NB4 (cell line): ENCODE measurements around the gene MYORG.

Experiments used
- CTCF ChIP-seq: IDR thresholded peaks from one replicate; pipeline ENCODE4 v1.5.1; 2012; ENCODE audit warnings: low read depth, low read length
- MYC ChIP-seq: IDR thresholded peaks from 2 replicates; pipeline ENCODE4 v1.6.1; 2011; ENCODE audit warnings: low read depth, low read length
- POLR2A ChIP-seq: IDR thresholded peaks from 2 replicates; pipeline ENCODE4 v1.6.1; 2011; ENCODE audit warnings: mild to moderate bottlenecking; ENCODE audit not compliant: insufficient read length; ENCODE audit errors: extremely low read depth

- TF ChIP-seq CTCF (no peak), POLR2A (no peak), MYC (no peak)
These were observed 45.5 kb downstream of the MYORG start for GRCh38 chr9:34331196-34331595.
